Smooth muscle cell of the coronary artery (primary cell): ENCODE data around the gene CCNT2. TPM values are rescaled to one million over a fixed set of nuclear protein-coding genes. Genes with fewer than 3 reads are reported as not detected.

ENCODE experiments used
- total RNA-seq: library from RNA; depleted of rRNA; stranded (reverse); fragments of >200 nt; gene quantifications from 2 replicates; pipeline ENCODE4 v1.2.3, GENCODE V29; 2014; ENCODE audit warnings: low replicate concordance

Gene CCNT2
- total RNA-seq = 20.2 and 22.7 TPM in 2 replicates

GRCh38 chr2:134918526-134919340 lies at the start of gene CCNT2:
TSS of gene CCNT2 (plus strand) at chr2:134918822. CDS start at chr2:134918855, 33 bp downstream.

Other genes starting within 250 kb of the CCNT2 start
- 0.08 TPM in 1 of 2 replicates, not detected in the other for gene TMEM163, start 199.8 kb upstream of the CCNT2 start, total RNA-seq
- gene ACMSD, start 80.2 kb upstream of the CCNT2 start, total RNA-seq = not detected in 2 replicates
- gene MAP3K19, start 128.6 kb downstream of the CCNT2 start, total RNA-seq = not detected in 2 replicates
- 56.1 and 69.9 TPM in 2 replicates for gene RAB3GAP1, start 133.5 kb downstream of the CCNT2 start, total RNA-seq